ENCODE results near the gene MAG. TPM values are rescaled to one million over a fixed set of nuclear protein-coding genes. Genes with fewer than 3 reads are reported as not detected.

The MAG gene
- total RNA-seq, 4 donors from 2014 or later = 1.7 to 19.2 (median 2.7) TPM; not detected in 1

- DNase-seq = no peak
- intact Hi-C loops (cut with DNase I) = no loop called here
- Histone ChIP-seq H3K27me3 (no peaks in the 10 kb centered on the region), H3K36me3 (no peaks in the 10 kb centered on the region), H3K9me3 (no peaks in the 10 kb centered on the region), H3K4me1 (no peaks in the 10 kb centered on the region), H3K4me3 (replicated peaks in 1 of 3) (no peak overlapping the region), H3K27ac (no peak overlapping the region)
- WGBS, 2 donors = 70% methylated on average over 19 to 22 of the region's 25 CpGs
- no peak for TF ChIP-seq POLR2A (IDR thresholded peaks at IDR 0.05)
- no peak for TF ChIP-seq CTCF (IDR thresholded peaks at IDR 0.05)
Measured at GRCh38 chr19:35294859-35295791, 3.2 kb downstream of the MAG start.

- no peaks in the 10 kb centered on the region for H3K9me3 ChIP-seq
- intact Hi-C loops (cut with DNase I) = no loop called here
- no peaks in the 10 kb centered on the region for H3K36me3 ChIP-seq
- H3K4me1 ChIP-seq = no peaks in the 10 kb centered on the region
- H3K27ac ChIP-seq = no peak overlapping the region
- TF ChIP-seq POLR2A (IDR thresholded peaks at IDR 0.05) (no peak), CTCF (IDR thresholded peaks at IDR 0.05) (no peak)
- H3K4me3 ChIP-seq (replicated peaks in 1 of 3) = no peak overlapping the region
- no peak for DNase-seq
- WGBS, 2 donors = 67 to 73% methylated on average over 6 to 23 of the region's 24 CpGs
- no peaks in the 10 kb centered on the region for H3K27me3 ChIP-seq
Measured at GRCh38 chr19:35295792-35296462, 4.0 kb downstream of the MAG start.

DNA sequence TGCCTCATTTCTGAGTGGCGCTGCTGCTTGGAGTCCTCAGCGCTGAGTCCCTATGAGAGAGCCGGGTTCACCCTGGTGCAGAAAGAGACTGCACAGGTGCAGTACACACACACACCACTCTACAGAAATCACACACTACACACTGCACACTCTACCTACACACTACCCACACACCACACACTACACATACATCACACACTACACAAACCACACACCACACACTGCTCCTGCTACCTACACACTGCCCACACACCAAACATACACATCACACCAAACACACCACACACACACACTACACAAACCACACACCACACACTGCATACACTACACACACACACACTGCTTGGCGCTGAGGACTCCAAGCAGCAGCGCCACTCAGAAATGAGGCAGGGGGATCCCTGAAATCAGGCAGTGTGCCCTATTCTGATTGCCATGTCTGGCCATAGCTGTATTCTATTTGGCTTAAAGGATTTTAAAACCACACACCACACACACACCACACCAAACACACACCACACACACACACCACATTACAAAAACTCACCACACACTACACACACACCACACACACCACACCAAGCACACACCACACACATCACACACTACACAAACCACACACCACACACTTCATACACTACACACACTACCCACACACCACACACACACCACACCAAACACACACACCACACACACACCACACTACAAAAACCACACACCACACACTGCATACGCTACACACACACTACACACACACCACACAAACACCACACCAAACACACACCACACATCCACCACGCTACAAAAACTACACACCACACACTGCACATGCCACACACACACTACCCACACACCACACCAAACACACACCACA lies 4.9 kb downstream of the MAG start:
- intact Hi-C loops (cut with DNase I) = no loop called here
- no peaks in the 10 kb centered on the region for H3K27me3 ChIP-seq
- DNase-seq = no peak
- TF ChIP-seq POLR2A (IDR thresholded peaks at IDR 0.05) = no peak
- TF ChIP-seq CTCF (IDR thresholded peaks at IDR 0.05) = no peak
- H3K4me1 ChIP-seq = no peaks in the 10 kb centered on the region
- H3K36me3 ChIP-seq = no peaks in the 10 kb centered on the region
- no peak overlapping the region for H3K27ac ChIP-seq
- H3K4me3 ChIP-seq (replicated peaks in 1 of 3) = no peak overlapping the region
- no peaks in the 10 kb centered on the region for H3K9me3 ChIP-seq
- WGBS, 2 donors = 94 to 98% methylated on average over 7 of the region's 7 CpGs

- Histone ChIP-seq H3K4me3 (replicated peaks in 1 of 3) (no peak overlapping the region), H3K27ac (no peak overlapping the region), H3K9me3 (no peaks in the 10 kb centered on the region), H3K27me3 (no peaks in the 10 kb centered on the region), H3K4me1 (no peaks in the 10 kb centered on the region), H3K36me3 (no peaks in the 10 kb centered on the region)
- 94 to 96% methylated on average over 3 of the region's 3 CpGs for WGBS, 2 donors
- TF ChIP-seq POLR2A (IDR thresholded peaks at IDR 0.05) (no peak), CTCF (IDR thresholded peaks at IDR 0.05) (no peak)
- DNase-seq = no peak
- intact Hi-C loops (cut with DNase I) = no loop called here
Measured at GRCh38 chr19:35297515-35297848, 5.5 kb downstream of the MAG start.

Measured in thyroid gland (tissue), 4 donors.